Lung (tissue), 12 donors: ENCODE measurements around the gene SLC39A12. TPM values are rescaled to one million over a fixed set of nuclear protein-coding genes. Genes with fewer than 3 reads are reported as not detected.

Source experiments
- ATAC-seq: fragments of 200-7000 bp; cut with Tn5 transposase; one replicate; pipeline ENCODE4 v1.9.1; 2020; ENCODE audit warnings: moderate number of reproducible peaks; ENCODE audit not compliant: insufficient read depth, low FRiP score
- DNase-seq, 3 donors: peaks; one replicate each; pipeline ENCODE4 v3.0.0-alpha.2; 2013 to 2017
- H3K27ac ChIP-seq, 2 donors: one replicate each; pipeline ENCODE4 v1.5.1; 2013; ENCODE audit warnings: mild to moderate bottlenecking in 2 of 2, moderate library complexity in 2 of 2, control low read depth in 1 of 2, inconsistent platforms in 1 of 2, low read depth in 1 of 2, low read length in 1 of 2
- H3K27me3 ChIP-seq, 3 donors: one replicate each; pipeline ENCODE4 v1.5.1; 2013; ENCODE audit warnings: low read length in 2 of 3; ENCODE audit not compliant: control insufficient read depth in 3 of 3, insufficient read depth in 3 of 3
- H3K36me3 ChIP-seq, 4 donors: one replicate each; pipeline ENCODE4 v1.5.1; 2013; ENCODE audit warnings: low read length in 4 of 4, mild to moderate bottlenecking in 1 of 4, moderate library complexity in 1 of 4; ENCODE audit not compliant: control insufficient read depth in 4 of 4, insufficient read depth in 4 of 4
- H3K4me1 ChIP-seq, 5 donors: one replicate each; pipeline ENCODE4 v1.5.1; 2013; ENCODE audit warnings: low read length in 5 of 5, mild to moderate bottlenecking in 2 of 5, moderate library complexity in 1 of 5; ENCODE audit not compliant: control insufficient read depth in 5 of 5, insufficient read depth in 5 of 5
- H3K4me3 ChIP-seq: one replicate; pipeline ENCODE4 v1.5.1; 2013; ENCODE audit warnings: mild to moderate bottlenecking, control low read depth, moderate library complexity
- H3K9ac ChIP-seq, 2 donors: one replicate each; pipeline ENCODE4 v1.5.1; 2013; ENCODE audit warnings: low read length in 2 of 2, control low read depth in 1 of 2; ENCODE audit not compliant: insufficient read depth in 1 of 2
- H3K9me3 ChIP-seq, 4 donors: one replicate each; pipeline ENCODE4 v1.5.1; 2013; ENCODE audit warnings: low read length in 3 of 4, mild to moderate bottlenecking in 1 of 4, moderate library complexity in 1 of 4; ENCODE audit not compliant: control insufficient read depth in 4 of 4, insufficient read depth in 3 of 4
- WGBS, 2 donors: extraction: QIAGEN DNeasy Blood & Tissue Kit; methylation state at CpG; one replicate each; pipeline ENCODE4 v1.1.7; 2013; 5-methylcytosine and 5-hydroxymethylcytosine counted together
- polyA plus RNA-seq, 2 donors: library from polyadenylated mRNA; stranded (reverse); fragments of 200-250 nt; gene quantifications; one replicate each; pipeline ENCODE4 v1.2.1, GENCODE V29; 2013
- total RNA-seq, 2 donors: library from RNA; depleted of rRNA in 1 of 2; stranded (reverse); fragments of >200 nt in 1 of 2; gene quantifications; one replicate each; pipeline ENCODE4 v1.2.1, GENCODE V29; 2014 to 2021
- TF ChIP-seq, protein P1 (sequence below): IDR thresholded peaks from 2 replicates; pipeline ENCODE4 v1.5.1; 2012; ENCODE audit warnings: mild to moderate bottlenecking; ENCODE audit errors: control extremely low read depth, extremely low read depth
- donor health status: control.
- donor health status: control.
- donor health status: Bipolar disorder and iron deficiency.
- donor health status: healthy.
- donor health status: DM: yes; HTN: yes; CAD: no.

The SLC39A12 gene
- total and polyA plus RNA-seq, 4 donors: 0.03 to 0.26 TPM; not detected in 2

DNA sequence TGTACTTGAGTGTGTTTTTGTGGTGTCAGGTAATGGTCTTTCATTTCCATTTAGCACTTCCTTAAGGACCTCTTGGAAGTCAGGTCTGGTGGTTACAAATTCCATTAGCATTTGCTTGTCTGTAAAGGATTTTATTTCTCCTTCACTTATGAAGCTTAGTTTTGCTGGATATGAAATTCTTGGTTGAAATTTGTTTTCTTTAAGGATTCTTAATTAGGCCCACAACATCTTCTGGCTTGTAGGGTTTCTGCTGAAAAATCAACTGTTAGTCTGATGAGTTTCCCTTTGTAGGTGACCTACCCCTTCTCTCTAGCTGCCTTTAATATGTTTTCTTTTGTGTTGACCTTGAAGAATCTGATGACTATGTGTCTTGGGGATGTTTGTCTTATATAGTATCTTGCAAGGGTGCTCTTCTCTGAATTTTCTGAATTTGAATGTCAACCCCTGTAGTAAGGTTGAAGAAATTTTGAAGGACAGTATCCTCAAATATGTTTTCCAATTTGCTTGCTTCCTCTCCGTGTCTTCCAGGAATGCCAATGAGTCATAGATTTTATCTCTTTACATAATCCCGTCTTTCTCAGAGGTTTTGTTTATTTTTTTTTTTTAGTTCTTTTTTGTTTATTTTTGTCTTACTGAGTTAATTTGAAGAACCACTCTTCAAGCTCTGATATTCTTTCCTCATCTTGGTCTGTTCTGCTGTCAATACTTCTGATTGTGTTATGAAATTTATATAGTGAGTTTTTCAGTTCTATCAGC is 70.2 kb downstream of the SLC39A12 start:
- no peak overlapping the region for H3K4me3 ChIP-seq
- H3K27me3 ChIP-seq: no peaks in the 10 kb centered on the region
- no peak overlapping the region for H3K27ac ChIP-seq
- H3K36me3 ChIP-seq: no peaks in the 10 kb centered on the region
- ATAC-seq: no peak
- H3K9me3 ChIP-seq: peaks cover 0 to 12% (median 6%) of the 10 kb centered on the region in 4 donors
- no peaks in the 10 kb centered on the region for H3K4me1 ChIP-seq
- TF ChIP-seq, protein P1, sequence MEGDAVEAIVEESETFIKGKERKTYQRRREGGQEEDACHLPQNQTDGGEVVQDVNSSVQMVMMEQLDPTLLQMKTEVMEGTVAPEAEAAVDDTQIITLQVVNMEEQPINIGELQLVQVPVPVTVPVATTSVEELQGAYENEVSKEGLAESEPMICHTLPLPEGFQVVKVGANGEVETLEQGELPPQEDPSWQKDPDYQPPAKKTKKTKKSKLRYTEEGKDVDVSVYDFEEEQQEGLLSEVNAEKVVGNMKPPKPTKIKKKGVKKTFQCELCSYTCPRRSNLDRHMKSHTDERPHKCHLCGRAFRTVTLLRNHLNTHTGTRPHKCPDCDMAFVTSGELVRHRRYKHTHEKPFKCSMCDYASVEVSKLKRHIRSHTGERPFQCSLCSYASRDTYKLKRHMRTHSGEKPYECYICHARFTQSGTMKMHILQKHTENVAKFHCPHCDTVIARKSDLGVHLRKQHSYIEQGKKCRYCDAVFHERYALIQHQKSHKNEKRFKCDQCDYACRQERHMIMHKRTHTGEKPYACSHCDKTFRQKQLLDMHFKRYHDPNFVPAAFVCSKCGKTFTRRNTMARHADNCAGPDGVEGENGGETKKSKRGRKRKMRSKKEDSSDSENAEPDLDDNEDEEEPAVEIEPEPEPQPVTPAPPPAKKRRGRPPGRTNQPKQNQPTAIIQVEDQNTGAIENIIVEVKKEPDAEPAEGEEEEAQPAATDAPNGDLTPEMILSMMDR: no peak
- H3K9ac ChIP-seq: no peak overlapping the region
- no peak for DNase-seq
- 0 to 27% methylated on average over 2 of the region's 2 CpGs for WGBS, 2 donors

DNA sequence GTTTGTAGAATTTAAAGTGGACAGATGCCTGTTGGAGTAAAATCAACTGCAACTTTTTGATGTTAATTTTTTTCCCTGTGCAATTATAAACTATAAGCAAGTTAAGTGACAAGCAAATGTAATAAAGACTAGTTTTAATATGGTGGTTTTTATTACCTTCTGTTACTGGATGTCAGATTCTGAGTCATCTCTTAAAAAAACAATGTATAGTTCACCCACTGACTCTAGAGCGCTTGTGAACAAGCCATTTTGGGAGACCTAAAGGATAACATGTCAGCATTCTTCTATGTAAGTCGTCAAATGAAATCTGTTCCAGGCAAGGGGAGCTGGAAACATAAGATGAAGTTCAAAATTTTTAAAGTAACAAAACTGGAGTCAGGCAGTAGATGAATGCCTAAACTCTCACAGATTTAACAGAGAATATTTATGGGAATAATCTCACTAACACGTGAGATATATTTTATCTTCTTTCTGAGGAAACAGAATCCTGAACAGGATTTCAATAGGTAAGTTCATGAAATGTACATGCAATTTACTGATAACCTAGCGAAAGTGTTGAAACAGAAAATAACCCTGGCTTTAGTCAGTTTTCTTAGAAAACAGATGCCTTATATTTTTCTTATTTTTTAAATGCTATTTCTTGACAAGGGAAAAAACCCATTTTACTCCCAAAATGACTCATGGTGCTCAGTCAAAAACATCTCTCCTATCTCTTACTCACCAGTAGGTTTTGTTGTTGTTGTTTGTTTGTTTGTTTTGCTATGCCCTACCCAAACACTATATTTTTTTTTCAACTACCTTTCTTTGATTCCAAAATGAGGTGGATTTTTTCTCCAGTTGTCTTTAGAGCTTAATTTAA is 91.7 kb downstream of the SLC39A12 start:
- WGBS, 2 donors: 72 to 88% methylated on average over 4 of the region's 4 CpGs
- H3K9ac ChIP-seq: no peak overlapping the region
- H3K4me3 ChIP-seq: no peak overlapping the region
- H3K27me3 ChIP-seq: no peaks in the 10 kb centered on the region
- H3K4me1 ChIP-seq: no peaks in the 10 kb centered on the region
- no peaks in the 10 kb centered on the region for H3K36me3 ChIP-seq
- TF ChIP-seq, protein P1: no peak
- H3K27ac ChIP-seq: no peak overlapping the region
- DNase-seq: no peak
- ATAC-seq: no peak
- H3K9me3 ChIP-seq: no peaks in the 10 kb centered on the region

GRCh38 chr10:18044976-18045720 is 93.4 kb downstream of the SLC39A12 start:
- TF ChIP-seq, protein P1: no peak
- no peaks in the 10 kb centered on the region for H3K36me3 ChIP-seq
- no peaks in the 10 kb centered on the region for H3K4me1 ChIP-seq
- no peaks in the 10 kb centered on the region for H3K9me3 ChIP-seq
- H3K9ac ChIP-seq: no peak overlapping the region
- H3K27me3 ChIP-seq: no peaks in the 10 kb centered on the region
- no peak overlapping the region for H3K4me3 ChIP-seq
- 68 to 71% methylated on average over 8 of the region's 8 CpGs for WGBS, 2 donors
- H3K27ac ChIP-seq: no peak overlapping the region
- ATAC-seq (no peak), DNase-seq (no peak)
